IMR-90 (cell line): Measurements from ENCODE around the gene CSRP1. TPM values are rescaled to one million over a fixed set of nuclear protein-coding genes. Genes with fewer than 3 reads are reported as not detected.

ENCODE experiments used
- ATAC-seq: fragments of 200-7000 bp; cut with Tn5 transposase; 2 replicates; pipeline ENCODE4 v1.9.1; 2020; ENCODE audit warnings: low read depth, mild to moderate bottlenecking, moderate library complexity
- BruUV-seq: library from RNA; stranded (reverse); fragments of 400-500 nt; replicated peaks from 2 replicates; lab custom pipeline; 2021; lab: Mats Ljungman, UMichigan
- CTCF ChIA-PET: fragments of 300-600 bp; formaldehyde crosslinking; extraction: SDS; loops from one replicate; lab custom pipeline; 2021; ENCODE audit warnings: antibody characterized with exemption; lab: Yijun Ruan, JAX
- POLR2A ChIA-PET: fragments of 300-600 bp; sonication (Branson Sonifier 250); formaldehyde crosslinking; loops from one replicate; lab custom pipeline; 2022; ENCODE audit warnings: antibody characterized with exemption; ENCODE audit not compliant: unreplicated experiment; lab: Charles Lee
- DNase-seq: peaks from one replicate; pipeline ENCODE4 v3.0.0; 2013
- H2AFZ ChIP-seq: replicated peaks from 2 replicates; pipeline ENCODE3; 2013; ENCODE audit warnings: low read length, mild to moderate bottlenecking; ENCODE audit not compliant: poor library complexity
- H2AK5ac ChIP-seq: 2 replicates; pipeline ENCODE4 v1.6.1; 2013; ENCODE audit warnings: low read depth, low read length, inconsistent platforms
- H2AK9ac ChIP-seq: replicated peaks from 2 replicates; pipeline ENCODE3; 2013; ENCODE audit warnings: mild to moderate bottlenecking, low read depth, low read length, moderate library complexity; ENCODE audit not compliant: poor library complexity
- H2BK120ac ChIP-seq: 2 replicates; pipeline ENCODE4 v1.6.1; 2013; ENCODE audit warnings: low read depth, low read length, inconsistent platforms
- H2BK15ac ChIP-seq: 3 replicates; pipeline ENCODE4 v1.6.1; 2013; ENCODE audit warnings: low read depth, low read length, inconsistent platforms
- H2BK20ac ChIP-seq: 2 replicates; pipeline ENCODE4 v1.6.1; 2013; ENCODE audit warnings: low read depth, mild to moderate bottlenecking, inconsistent platforms, low read length, moderate library complexity
- H2BK5ac ChIP-seq: 2 replicates; pipeline ENCODE4 v1.6.1; 2013; ENCODE audit warnings: mild to moderate bottlenecking, low read depth, low read length, inconsistent platforms; ENCODE audit not compliant: poor library complexity, severe bottlenecking
- H3K14ac ChIP-seq: replicated peaks from 2 replicates; pipeline ENCODE4 v1.6.1; 2013; ENCODE audit warnings: low read depth, low read length, inconsistent platforms
- H3K18ac ChIP-seq: 2 replicates; pipeline ENCODE4 v1.6.1; 2013; ENCODE audit warnings: low read depth, low read length, control low read depth
- H3K23ac ChIP-seq: 2 replicates; pipeline ENCODE4 v1.6.1; 2013; ENCODE audit warnings: low read depth, low read length, inconsistent platforms
- H3K27ac ChIP-seq: 2 replicates; pipeline ENCODE4 v1.5.1; 2013; ENCODE audit warnings: mild to moderate bottlenecking, control low read depth, low read length; ENCODE audit not compliant: insufficient read depth
- H3K27me3 ChIP-seq: 2 replicates; pipeline ENCODE4 v1.6.1; 2013; ENCODE audit warnings: low read length; ENCODE audit not compliant: control insufficient read depth, insufficient read depth
- H3K36me3 ChIP-seq: 2 replicates; pipeline ENCODE4 v1.6.1; 2013; ENCODE audit warnings: low read length, mixed read lengths; ENCODE audit not compliant: control insufficient read depth, insufficient read depth
- H3K4ac ChIP-seq: 2 replicates; pipeline ENCODE4 v1.6.1; 2013; ENCODE audit warnings: low read depth, low read length, inconsistent platforms
- H3K4me1 ChIP-seq: 2 replicates; pipeline ENCODE4 v1.6.1; 2013; ENCODE audit warnings: low read length, mixed read lengths; ENCODE audit not compliant: control insufficient read depth, insufficient read depth
- H3K4me2 ChIP-seq: 2 replicates; pipeline ENCODE4 v1.6.1; 2013; ENCODE audit warnings: low read depth, mild to moderate bottlenecking, control low read depth, low read length, moderate library complexity
- H3K4me3 ChIP-seq: 2 replicates; pipeline ENCODE4 v1.5.1; 2013; ENCODE audit warnings: low read depth, mild to moderate bottlenecking, control low read depth, low read length, moderate library complexity; ENCODE audit not compliant: insufficient read depth
- H3K56ac ChIP-seq: 2 replicates; pipeline ENCODE4 v1.6.1; 2013; ENCODE audit warnings: low read length, inconsistent platforms; ENCODE audit not compliant: insufficient read depth; ENCODE audit errors: extremely low read depth
- H3K79me1 ChIP-seq, 2 experiments: 2 replicates each; pipeline ENCODE4 v1.6.1; 2013; ENCODE audit warnings: low read length in 2 of 2, inconsistent platforms in 1 of 2, low read depth in 1 of 2
- H3K9ac ChIP-seq: 2 replicates; pipeline ENCODE4 v1.6.1; 2013; ENCODE audit warnings: low read depth, low read length, control low read depth
- H3K9me1 ChIP-seq: 2 replicates; pipeline ENCODE4 v1.6.1; 2013; ENCODE audit warnings: low read length, inconsistent platforms; ENCODE audit not compliant: insufficient read depth
- H3K9me3 ChIP-seq: 2 replicates; pipeline ENCODE4 v1.6.1; 2013; ENCODE audit warnings: low read length; ENCODE audit not compliant: control insufficient read depth, insufficient read depth
- H4K20me1 ChIP-seq: 2 replicates; pipeline ENCODE4 v1.6.1; 2013; ENCODE audit warnings: low read length, inconsistent platforms; ENCODE audit not compliant: insufficient read depth
- H4K5ac ChIP-seq: 2 replicates; pipeline ENCODE4 v1.6.1; 2013; ENCODE audit warnings: mild to moderate bottlenecking, low read depth, low read length, control low read depth
- H4K8ac ChIP-seq, 2 experiments: 2 replicates each; pipeline ENCODE4 v1.6.1; 2013; ENCODE audit warnings: low read depth in 2 of 2, low read length in 2 of 2, control low read depth in 1 of 2, inconsistent platforms in 1 of 2
- H4K91ac ChIP-seq: 2 replicates; pipeline ENCODE4 v1.6.1; 2013; ENCODE audit warnings: low read depth, low read length, inconsistent platforms; ENCODE audit not compliant: insufficient read depth
- MXI1 ChIP-seq: IDR thresholded peaks from 2 replicates; pipeline ENCODE4 v1.6.1; 2012; ENCODE audit warnings: low read depth, mild to moderate bottlenecking, low read length, moderate library complexity, borderline replicate concordance
- POLR2A ChIP-seq: IDR thresholded peaks from 2 replicates; pipeline ENCODE4 v1.6.1; 2012; ENCODE audit warnings: mild to moderate bottlenecking, low read depth, low read length
- WGBS, 2 experiments: methylation state at CpG; one replicate each; pipeline versions ENCODE4 v1.1.5 to v1.1.7; 2013; ENCODE audit warnings: missing lambda C conversion rate in 2 of 2; ENCODE audit not compliant: insufficient read length in 1 of 2; ENCODE audit errors: extremely low coverage in 2 of 2; 5-methylcytosine and 5-hydroxymethylcytosine counted together
- dilution Hi-C: fragments of 300-500 bp; cut with HindIII; formaldehyde crosslinking; loops from one replicate; pipeline ENCODE4 v1.14.3; 2018; ENCODE audit warnings: low sequenced_read_pairs; ENCODE audit not compliant: unreplicated experiment
- in situ Hi-C: fragments of 300-500 bp; cut with MboI; formaldehyde crosslinking; loops from 3 replicates; pipeline ENCODE4 v1.14.3; 2019; ENCODE audit warnings: low sequenced_read_pairs, inconsistent platforms, mixed read lengths
- intact Hi-C: fragments of 100-400 bp; cut with micrococcal nuclease; formaldehyde crosslinking; loops from 2 replicates; pipeline ENCODE4 v1.10.0; 2022
- polyA plus RNA-seq, 3 experiments: library from polyadenylated mRNA; depleted of rRNA; stranded (reverse); fragments of >200 nt; gene quantifications; 2 replicates each; pipeline ENCODE4 v1.2.3, GENCODE V29; 2012; ENCODE audit warnings: low replicate concordance in 1 of 3
- total RNA-seq: library from RNA; depleted of rRNA; stranded (reverse); fragments of >200 nt; gene quantifications from 2 replicates; pipeline ENCODE4 v1.2.3, GENCODE V29; 2012

Gene CSRP1
- total and polyA plus RNA-seq, 2 of the 4 experiments (the other 2 are of a cell fraction): 1,037 to 1,498 TPM

DNA sequence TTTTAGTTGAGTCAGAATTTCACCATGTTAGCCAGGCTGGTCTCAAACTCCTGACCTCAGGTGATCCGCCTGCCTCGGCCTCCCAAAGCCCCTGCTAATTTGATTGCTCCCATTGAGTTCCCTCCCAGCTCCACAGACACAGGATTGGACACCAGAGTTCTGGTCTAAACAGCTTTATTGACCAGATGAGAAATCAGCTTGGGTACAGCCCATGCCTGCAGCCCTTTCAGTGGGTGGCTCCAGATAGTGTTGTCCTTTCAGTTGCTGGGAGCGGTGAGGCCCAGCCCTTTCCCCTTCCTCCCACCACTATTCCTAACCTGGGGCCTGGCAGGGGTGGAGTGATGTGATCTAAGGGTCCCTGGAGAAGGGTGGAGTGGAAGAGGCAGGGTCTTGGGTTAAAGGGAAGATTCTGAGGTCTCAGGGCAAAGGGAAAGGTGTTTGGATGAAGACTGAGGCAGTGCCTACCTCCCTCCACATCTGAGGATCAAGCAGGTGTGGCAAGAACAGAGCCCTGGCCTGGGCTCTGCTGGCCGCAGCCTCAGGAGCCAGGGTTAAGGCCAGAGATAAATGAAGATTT is 23.5 kb downstream of the CSRP1 start:
- BruUV-seq: no TSS peak
- ChIA-PET POLR2A (no interaction called here), CTCF (interaction anchor here (3.3 to 6.0 kb wide), 2 partner anchors 30 to 35 kb away, joined by 14 to 103 read pairs; no protein-coding TSS in a partner anchor)
- no peak overlapping the region for H2BK15ac ChIP-seq
- no peaks in the 10 kb centered on the region for H3K9me3 ChIP-seq
- peaks cover 53% of the 10 kb centered on the region for H3K36me3 ChIP-seq
- TF ChIP-seq MXI1: no peak
- 0 out of 2 replicates have a peak, but pooled peaks have one; percentile 38 for TF ChIP-seq POLR2A
- H3K56ac ChIP-seq: no peak overlapping the region
- H2AFZ ChIP-seq: no peak overlapping the region
- H4K8ac ChIP-seq: no peak overlapping the region
- DNase-seq (no peak), ATAC-seq (no peak)
- 100% methylated on average over 1 of the region's 4 CpGs; no CpG with 5 or more reads in 1 of the 2 experiments for WGBS, 2 experiments
- H3K4me3 ChIP-seq: no peak overlapping the region
- H3K27me3 ChIP-seq: no peaks in the 10 kb centered on the region
- no peak overlapping the region; the same call in 1 of the 2 replicates for H4K91ac ChIP-seq
- no peak overlapping the region for H3K14ac ChIP-seq
- H2BK5ac ChIP-seq: no peak overlapping the region
- no peak overlapping the region for H3K9ac ChIP-seq
- no peak overlapping the region for H3K4me2 ChIP-seq
- H4K5ac ChIP-seq: no peak overlapping the region
- H3K79me1 ChIP-seq: peaks cover 27 to 44% of the 10 kb centered on the region in 2 experiments
- H2AK5ac ChIP-seq: no peak overlapping the region
- intact Hi-C loops (loop anchor here (5.0 kb wide), 1 partner anchor 46 kb away; no protein-coding TSS in a partner anchor), in situ Hi-C loops (no loop called here), dilution Hi-C loops (no loop called here)
- peaks cover 20% of the 10 kb centered on the region for H3K4me1 ChIP-seq
- H3K23ac ChIP-seq: no peak overlapping the region
- H3K18ac ChIP-seq: no peak overlapping the region
- H4K20me1 ChIP-seq: peaks cover 37% of the 10 kb centered on the region
- no peak overlapping the region for H2BK120ac ChIP-seq
- no peak overlapping the region; the same call in 1 of the 2 replicates for H3K4ac ChIP-seq
- H3K9me1 ChIP-seq: peaks cover 9% of the 10 kb centered on the region
- H2BK20ac ChIP-seq: no peak overlapping the region
- no peak overlapping the region for H3K27ac ChIP-seq
- no peak overlapping the region for H2AK9ac ChIP-seq
